Measurements from ENCODE around the gene NRROS.
A peak's percentile ranks its signal among the peaks of the same experiment; 100 is the strongest.
"Not testable (repeated sequence)": the region's sequence is repeated elsewhere in the genome, so short reads cannot be mapped to it uniquely, and the experiment has no call there.

NRROS gene

GRCh38 chr3:196639483-196640296 is at the start of gene NRROS:
Gene NRROS (plus strand): TSS chr3:196639694. CDS start chr3:196654540, 14,846 bp downstream.
- peak; percentile 31 for DNase-seq

DNA sequence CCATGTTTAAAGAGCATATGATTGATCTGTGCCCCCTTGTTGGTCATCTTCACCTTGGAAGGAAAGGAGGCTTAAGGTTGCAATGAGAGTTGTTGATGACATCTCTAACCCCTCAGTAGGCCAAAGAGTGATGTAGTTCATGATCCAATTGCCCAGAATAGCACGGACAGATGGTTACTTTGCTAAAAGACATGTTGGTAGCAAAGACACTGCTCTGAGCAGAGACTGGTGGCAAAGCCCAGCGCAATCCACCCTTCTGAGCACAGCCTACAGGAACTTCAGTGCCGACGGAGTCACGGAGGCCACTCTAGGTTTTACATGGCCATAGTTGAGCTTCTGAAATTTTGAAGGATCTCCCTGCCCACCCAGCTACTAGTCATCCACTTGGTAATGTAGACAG is 49.2 kb upstream of the NRROS start:
- no peak for DNase-seq

DNA sequence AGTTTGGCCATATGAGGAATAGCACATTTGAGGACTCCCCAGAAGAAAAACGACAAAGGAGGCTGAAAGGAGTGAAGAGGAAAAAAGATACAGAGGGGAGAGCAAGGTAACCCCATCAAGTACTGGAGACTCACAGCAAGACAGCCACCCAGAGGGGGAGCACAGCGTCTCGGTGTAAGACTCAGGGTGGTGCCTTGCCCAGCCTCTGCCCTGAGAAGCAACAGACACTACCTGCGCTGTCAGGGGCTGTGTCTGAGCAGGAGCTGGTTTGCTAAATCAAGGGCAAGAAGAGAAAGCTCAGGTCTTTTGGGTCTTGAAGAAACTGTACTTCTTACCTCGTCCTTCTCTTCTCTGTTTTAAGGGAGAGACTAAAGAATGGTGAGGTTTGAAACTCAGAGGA is 43.1 kb upstream of the NRROS start:
- no peak for DNase-seq

DNA sequence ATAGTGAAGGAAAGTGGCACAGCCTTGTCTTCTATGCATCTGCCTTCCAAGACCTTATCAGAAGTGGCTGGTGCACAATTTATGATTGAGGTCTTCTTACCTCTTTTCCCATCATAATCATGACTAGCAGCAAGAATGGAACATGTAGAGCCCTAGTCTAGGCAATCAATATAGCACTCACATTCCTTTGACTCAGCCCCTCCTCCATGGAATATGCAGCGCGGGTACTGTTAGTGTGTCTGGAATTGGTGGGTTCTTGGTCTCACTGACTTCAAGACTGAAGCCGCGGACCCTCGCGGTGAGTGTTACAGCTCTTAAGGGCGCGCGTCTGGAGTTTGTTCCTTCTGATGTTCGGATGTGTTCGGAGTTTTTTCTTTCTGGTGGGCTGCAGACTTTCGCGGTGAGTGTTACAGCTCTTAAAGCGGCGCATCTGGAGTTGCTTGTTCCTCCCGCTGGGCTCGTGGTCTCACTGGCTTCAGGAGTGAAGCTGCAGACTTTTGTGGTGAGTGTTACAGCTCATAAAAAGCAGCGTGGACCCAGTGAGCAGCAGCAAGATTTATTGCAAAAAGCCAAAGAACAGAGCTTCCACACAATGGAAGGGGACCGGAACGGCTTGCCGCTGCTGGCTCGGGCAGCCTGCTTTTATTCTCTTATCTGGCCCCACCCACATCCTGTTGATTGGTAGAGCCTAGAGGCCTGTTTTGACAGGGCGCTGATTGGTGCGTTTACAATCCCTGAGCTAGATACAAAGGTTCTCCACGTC is 41.3 kb upstream of the NRROS start:
- DNase-seq = not testable (repeated sequence)

DNA sequence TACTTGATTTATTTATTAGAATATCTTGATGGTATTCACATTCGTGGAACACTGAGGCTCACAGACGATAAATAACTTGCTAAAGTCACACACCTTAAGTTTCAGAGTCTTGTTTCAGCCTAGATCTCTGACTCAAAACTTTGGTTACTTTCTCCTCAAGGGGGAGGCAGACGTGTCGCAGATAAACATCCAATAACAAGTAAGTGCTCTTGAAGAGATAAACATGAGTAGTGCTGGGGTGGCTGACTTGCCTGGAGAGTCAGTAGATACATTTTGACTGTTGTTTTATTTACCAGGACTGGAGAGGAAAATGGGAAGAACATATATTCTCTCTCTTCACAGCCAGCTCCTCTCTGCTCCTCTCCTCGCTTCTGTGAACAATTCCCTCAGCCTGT is 39.8 kb upstream of the NRROS start:
- no peak for DNase-seq

DNA sequence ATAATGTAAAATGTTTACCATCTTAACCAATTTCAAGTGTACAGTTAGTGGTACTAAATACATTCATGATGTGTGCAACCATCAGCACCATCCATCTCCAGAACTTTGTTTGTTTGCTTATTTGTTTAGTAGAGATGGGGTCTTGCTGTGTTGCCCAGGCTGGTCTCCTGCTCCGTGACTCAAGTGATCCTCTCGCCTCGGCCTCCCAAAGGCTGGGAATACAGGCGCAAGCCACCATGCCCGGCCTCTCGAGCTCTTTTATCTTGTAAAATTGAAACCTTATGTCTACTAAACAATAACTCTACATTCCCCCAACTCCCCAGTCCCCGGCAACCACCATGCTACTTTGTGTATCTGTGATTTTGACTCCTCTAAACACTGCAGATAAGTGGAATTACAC is 39.1 kb upstream of the NRROS start:
- no peak for DNase-seq

GRCh38 chr3:196602673-196603072 is 36.8 kb upstream of the NRROS start:
- DNase-seq = no peak

DNA sequence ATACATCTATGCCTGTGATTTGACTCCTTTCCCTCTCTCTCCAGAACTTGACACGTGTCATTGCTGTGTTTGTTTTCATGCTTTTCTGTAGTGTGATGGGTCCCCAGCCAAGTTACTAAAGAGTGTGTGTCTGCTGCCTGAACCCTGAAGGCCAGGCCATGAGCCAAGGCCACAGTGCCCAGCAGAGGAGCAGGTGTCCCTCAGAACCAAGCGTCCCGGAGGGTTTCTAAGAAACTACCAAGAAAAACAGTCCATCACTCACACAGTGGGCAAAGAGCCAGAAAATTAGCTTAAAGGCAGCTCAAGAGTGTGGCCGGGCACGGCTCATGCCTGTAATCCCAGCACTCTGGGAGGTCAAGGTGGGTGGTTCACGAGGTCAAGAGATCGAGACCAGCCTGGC is 35.8 kb upstream of the NRROS start:
- no peak for DNase-seq

DNA sequence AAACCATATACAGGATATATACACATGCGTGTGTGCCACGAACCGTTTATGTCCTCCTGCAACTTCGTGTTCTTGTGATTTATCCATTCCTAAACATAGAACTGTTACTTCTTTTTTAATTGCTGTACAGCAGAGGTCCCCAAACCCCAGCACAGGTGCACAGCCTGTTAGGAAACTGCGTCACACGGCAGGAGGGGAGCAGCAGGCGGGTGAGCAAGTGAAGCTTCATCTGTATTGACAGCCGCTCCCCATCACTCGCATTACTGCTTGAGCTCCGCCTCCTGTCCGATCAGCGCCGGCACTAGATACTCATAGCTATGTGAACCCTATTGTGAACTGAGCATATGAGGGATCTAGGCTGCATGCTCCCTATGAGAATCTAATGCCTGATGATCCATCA is 34.9 kb upstream of the NRROS start:
- no peak for DNase-seq

DNA sequence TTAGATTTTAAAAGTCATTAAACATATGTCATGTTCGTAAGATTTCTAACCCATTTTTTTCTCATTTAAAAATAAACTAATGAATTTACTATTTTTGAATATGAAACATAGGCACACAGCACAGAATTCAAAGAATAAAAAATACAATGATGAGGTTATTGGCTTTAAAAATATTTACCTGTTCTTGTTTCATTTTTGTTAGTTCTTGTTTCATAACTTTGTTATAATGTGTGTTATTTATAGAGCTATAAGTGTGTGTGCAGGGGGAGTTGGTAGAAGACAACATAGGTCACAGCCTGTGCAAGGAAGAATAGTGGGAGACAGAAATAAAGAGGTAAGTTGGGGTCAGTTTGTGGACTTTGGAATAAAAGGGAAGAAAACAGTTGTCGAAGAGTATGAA is 30.8 kb upstream of the NRROS start:
- no peak for DNase-seq

- peak; percentile 69 for DNase-seq
These were observed 30.1 kb upstream of the NRROS start for GRCh38 chr3:196609343-196609775.

- no peak for DNase-seq
These were observed 29.5 kb upstream of the NRROS start for GRCh38 chr3:196609805-196610515.

GRCh38 chr3:196611761-196612483 is 27.6 kb upstream of the NRROS start:
- no peak for DNase-seq

DNA sequence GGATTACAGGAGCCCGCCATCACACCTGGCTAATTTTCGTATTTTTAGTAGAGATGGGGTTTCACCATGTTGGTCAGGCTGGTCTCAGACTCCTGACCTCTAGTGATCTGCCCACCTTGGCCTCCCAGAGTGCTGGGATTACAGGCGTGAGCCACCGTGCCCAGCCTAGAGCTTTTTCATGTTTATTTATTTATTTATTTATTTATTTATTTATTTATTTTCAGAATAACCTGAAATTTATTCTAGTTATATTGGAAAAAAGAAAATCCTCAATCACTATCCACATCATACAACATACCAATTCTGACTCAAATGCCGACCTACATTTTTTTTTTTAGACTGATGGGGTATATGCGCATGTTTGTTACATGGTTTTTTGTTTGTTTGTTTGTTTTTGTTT is 24.3 kb upstream of the NRROS start:
- DNase-seq = not testable (repeated sequence)

DNA sequence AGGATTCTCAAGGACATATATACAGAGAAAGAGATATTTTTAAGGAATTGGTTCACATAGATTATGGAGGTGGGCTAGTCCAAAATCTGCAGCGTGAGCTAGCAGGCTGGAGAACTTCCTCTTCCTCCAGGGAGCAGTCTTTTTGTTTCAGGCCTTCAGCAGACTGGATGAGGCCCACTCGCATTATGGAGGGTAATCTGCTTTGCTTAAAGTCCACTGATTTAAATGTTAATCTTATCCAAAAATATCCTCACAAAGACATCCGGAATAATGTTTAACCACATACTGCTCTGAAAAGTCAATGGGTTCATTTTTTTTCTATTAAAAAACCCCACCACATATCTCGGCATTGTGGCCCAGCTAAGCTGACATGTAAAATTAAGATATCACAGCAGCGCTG is 22.2 kb upstream of the NRROS start:
- no peak for DNase-seq

DNA sequence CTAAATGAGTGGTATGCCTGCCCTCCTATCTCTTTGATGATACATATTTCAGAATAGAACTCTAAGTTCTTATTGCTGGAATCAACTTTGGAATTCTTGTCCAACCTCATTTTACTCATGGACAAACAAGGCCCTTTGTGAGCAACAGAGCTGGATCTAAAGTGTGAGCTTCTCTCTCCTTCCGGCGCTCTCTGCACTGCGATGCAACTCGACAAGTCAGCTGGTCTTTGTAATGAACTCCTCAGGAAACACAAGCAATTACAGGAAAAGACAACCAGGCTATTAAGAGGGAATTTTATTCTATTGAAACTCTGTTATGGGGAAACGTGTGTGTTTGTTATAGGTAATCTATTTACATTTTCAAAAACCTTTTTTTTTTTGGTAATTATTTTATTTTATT is 20.3 kb upstream of the NRROS start:
- no peak for DNase-seq

DNA sequence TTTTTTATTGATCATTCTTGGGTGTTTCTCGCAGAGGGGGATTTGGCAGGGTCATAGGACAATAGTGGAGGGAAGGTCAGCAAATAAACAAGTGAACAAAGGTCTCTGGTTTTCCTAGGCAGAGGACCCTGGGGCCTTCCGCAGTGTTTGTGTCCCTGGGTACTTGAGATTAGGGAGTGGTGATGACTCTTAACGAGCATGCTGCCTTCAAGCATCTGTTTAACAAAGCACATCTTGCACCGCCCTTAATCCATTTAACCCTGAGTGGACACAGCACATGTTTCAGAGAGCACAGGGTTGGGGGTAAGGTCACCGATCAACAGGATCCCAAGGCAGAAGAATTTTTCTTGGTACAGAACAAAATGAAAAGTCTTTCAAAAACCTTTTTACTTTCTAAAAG is 19.9 kb upstream of the NRROS start:
- DNase-seq = not testable (repeated sequence)

- DNase-seq = no peak
These were observed 19.3 kb upstream of the NRROS start for GRCh38 chr3:196620161-196620604.

DNA sequence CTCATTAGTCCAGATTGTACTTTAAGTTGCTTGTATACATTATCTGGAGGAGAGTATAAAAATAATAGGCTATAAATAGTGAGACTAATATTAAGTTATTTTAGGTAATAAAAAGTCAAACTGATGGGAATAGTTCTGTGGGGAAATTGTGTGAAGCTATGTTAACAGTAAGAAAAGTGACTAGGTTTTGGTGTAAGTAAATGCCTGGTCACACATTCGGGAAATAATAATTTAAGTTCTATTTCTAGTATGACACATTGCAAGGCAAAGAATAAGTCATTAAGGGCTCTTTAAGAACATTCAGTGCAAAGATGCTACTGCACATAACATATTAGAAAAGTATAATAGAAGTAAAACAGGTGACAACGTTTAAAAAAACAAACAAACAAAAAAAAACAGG is 18.8 kb upstream of the NRROS start:
- DNase-seq = no peak

DNA sequence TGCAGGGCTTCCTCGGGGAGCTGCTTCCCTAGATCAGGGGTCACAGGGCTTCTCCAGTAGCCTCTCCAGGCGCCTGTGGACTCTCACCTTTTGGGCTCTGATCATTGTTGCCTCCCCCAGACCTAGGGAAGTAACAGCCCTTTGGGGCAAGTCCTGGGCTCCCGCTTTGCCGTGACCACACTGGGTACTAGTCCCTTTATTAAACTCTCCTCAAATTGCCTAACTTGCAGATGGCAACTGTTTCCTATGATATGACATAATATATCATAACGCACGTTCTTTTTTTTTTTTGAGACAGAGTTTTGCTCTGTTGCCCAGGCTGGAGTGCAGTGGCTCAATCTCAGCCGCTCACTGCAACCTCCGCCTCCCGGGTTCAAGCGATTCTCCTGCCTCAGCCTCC is 17.9 kb upstream of the NRROS start:
- no peak for DNase-seq

DNA sequence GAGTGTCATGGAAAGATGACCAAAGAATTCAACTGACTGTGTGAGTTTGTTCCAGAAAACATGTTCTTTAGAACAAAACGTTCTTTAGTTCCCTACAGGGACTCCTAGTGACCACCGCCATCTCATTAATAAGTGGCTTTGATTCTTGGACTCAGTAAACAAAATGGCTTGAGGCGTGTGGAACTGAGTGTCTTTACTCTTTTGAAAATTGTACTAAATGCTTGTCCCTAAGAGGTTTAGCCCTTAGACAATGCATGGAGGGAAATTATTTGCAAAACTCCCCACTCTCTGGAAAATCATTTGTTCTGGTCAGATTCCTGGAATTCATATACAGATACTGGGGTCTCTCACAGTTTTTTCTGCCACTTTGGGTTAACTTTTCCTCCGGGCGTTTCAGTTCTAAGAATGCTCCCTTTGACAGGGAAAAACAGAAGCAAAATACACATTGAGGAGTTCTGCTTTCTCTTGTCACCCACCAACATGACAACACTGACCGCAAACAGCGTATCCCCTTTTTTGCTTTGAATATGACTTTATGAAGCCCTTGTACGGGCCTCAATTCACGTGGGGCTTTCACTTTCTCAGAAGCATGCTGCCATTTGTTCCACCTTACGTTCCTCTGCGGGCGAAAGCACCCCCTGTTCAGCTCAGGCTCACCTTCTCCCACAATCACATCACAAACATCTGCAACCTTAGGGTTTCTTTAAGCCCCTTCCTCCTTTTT is 15.3 kb upstream of the NRROS start:
- no peak for DNase-seq

GRCh38 chr3:196624907-196625306 is 14.6 kb upstream of the NRROS start:
- no peak for DNase-seq
